Glomerular endothelial cell (primary cell): Measurements from ENCODE around the gene ITSN2. TPM values are rescaled to one million over a fixed set of nuclear protein-coding genes. Genes with fewer than 3 reads are reported as not detected.

Experiments used
- DNase-seq: peaks from one replicate; pipeline ENCODE4 v3.0.0-alpha.2; 2011; ENCODE audit warnings: low read depth, low spot score; ENCODE audit errors: extremely low read depth
- total RNA-seq: library from RNA; depleted of rRNA; stranded (reverse); fragments of >200 nt; gene quantifications from 2 replicates; pipeline ENCODE4 v1.2.3, GENCODE V29; 2015

ITSN2 gene
- total RNA-seq, 1 donor from 2014 or later = 36.7 TPM

- DNase-seq = no peak
Observed at GRCh38 chr2:24337890-24338289, 22.4 kb downstream of the ITSN2 start.

- no peak for DNase-seq
Observed at GRCh38 chr2:24336811-24337210, 23.5 kb downstream of the ITSN2 start.

GRCh38 chr2:24334245-24334633, 26.1 kb downstream of the ITSN2 start:
- no peak for DNase-seq

GRCh38 chr2:24332791-24333540, 27.4 kb downstream of the ITSN2 start:
- no peak for DNase-seq

- DNase-seq = no peak
Observed at GRCh38 chr2:24330161-24330560, 30.2 kb downstream of the ITSN2 start.

GRCh38 chr2:24329700-24330099, 30.6 kb downstream of the ITSN2 start:
- no peak for DNase-seq

- DNase-seq = no peak
Observed at GRCh38 chr2:24328010-24328409, 32.3 kb downstream of the ITSN2 start.

- DNase-seq = no peak
Observed at GRCh38 chr2:24317491-24317920, 42.8 kb downstream of the ITSN2 start.

- DNase-seq = no peak
Observed at GRCh38 chr2:24315669-24316068, 44.7 kb downstream of the ITSN2 start.

GRCh38 chr2:24313744-24314632, 46.3 kb downstream of the ITSN2 start:
- DNase-seq = no peak

GRCh38 chr2:24307961-24308360, 52.4 kb downstream of the ITSN2 start:
- no peak for DNase-seq

- no peak for DNase-seq
Observed at GRCh38 chr2:24304631-24305030, 55.7 kb downstream of the ITSN2 start.

GRCh38 chr2:24304098-24304497, 56.2 kb downstream of the ITSN2 start:
- no peak for DNase-seq

GRCh38 chr2:24301599-24301998, 58.7 kb downstream of the ITSN2 start:
- no peak for DNase-seq

GRCh38 chr2:24297663-24298062, 62.7 kb downstream of the ITSN2 start:
- DNase-seq = no peak

- DNase-seq = no peak
Observed at GRCh38 chr2:24287171-24287570, 73.2 kb downstream of the ITSN2 start.

- no peak for DNase-seq
Observed at GRCh38 chr2:24285484-24286152, 74.7 kb downstream of the ITSN2 start.

- no peak for DNase-seq
Observed at GRCh38 chr2:24280645-24281044, 79.7 kb downstream of the ITSN2 start.

- no peak for DNase-seq
Observed at GRCh38 chr2:24280161-24280560, 80.2 kb downstream of the ITSN2 start.

- DNase-seq = no peak
Observed at GRCh38 chr2:24276349-24276899, 83.9 kb downstream of the ITSN2 start.

GRCh38 chr2:24274809-24275208, 85.5 kb downstream of the ITSN2 start:
- DNase-seq = no peak
